ENCODE results near the gene TRPV4. TPM values are rescaled to one million over a fixed set of nuclear protein-coding genes. Genes with fewer than 3 reads are reported as not detected.

Gene TRPV4
- total and polyA plus RNA-seq, 10 of the 15 experiments (the other 5 are each of a cell fraction or from before 2014, with no cell fraction given), result not detected

GRCh38 chr12:109741970-109742703, 91.1 kb downstream of the TRPV4 start:
- Histone ChIP-seq H3K79me2 (ENCODE audit: control insufficient read depth, insufficient read depth, low read length) (no peaks in the 10 kb centered on the region), H2AFZ (ENCODE audit: control insufficient read depth, low read depth, low read length) (no peak overlapping the region), H3K4me3 (no peak overlapping the region), H3K36me3 (ENCODE audit: control insufficient read depth in 2 of 2, insufficient read depth in 2 of 2, low read length in 1 of 2) (no peaks in the 10 kb centered on the region), H3K9ac (ENCODE audit: control insufficient read depth, insufficient read depth, low read length) (no peak overlapping the region), H4K20me1 (ENCODE audit: control insufficient read depth, insufficient read depth) (no peaks in the 10 kb centered on the region), H3K4me1 (ENCODE audit: control insufficient read depth, insufficient read depth, low read length) (no peaks in the 10 kb centered on the region), H3K27ac (ENCODE audit: control insufficient read depth, insufficient read depth) (no peak overlapping the region), H3K9me3 (replicated peaks; ENCODE audit: control insufficient read depth, insufficient read depth, low read length) (no peaks in the 10 kb centered on the region), H3K27me3 (replicated peaks in 1 of 2; ENCODE audit: control insufficient read depth in 2 of 2, insufficient read depth in 2 of 2, low read length in 1 of 2) (no peaks in the 10 kb centered on the region; a peak in 3 of 4 replicates), H3K4me2 (ENCODE audit: control insufficient read depth, insufficient read depth) (no peak overlapping the region)
- RAD21 ChIA-PET (ENCODE audit: unreplicated experiment), result no interaction called here
- intact Hi-C loops (cut with micrococcal nuclease; ENCODE audit: unreplicated experiment), result no loop called here
- SMC1A ChIA-PET (ENCODE audit: uncharacterized antibody, unreplicated experiment), result interaction anchor here (0.7 kb wide), 1 partner anchor 316 kb away, joined by 4 read pairs; no protein-coding TSS in a partner anchor
- POLR2A ChIA-PET, result interaction anchor here (0.5 kb wide), 1 partner anchor 883 kb away, joined by 4 read pairs; no protein-coding TSS in a partner anchor
- 40% methylated on average over 14 of the region's 14 CpGs for WGBS (ENCODE audit: insufficient coverage, insufficient replicate concordance, low lambda C conversion rate, missing lambda C conversion rate)
- ATAC-seq (no peak), FAIRE-seq (no peak), DNase-seq (ENCODE audit: low read depth, low spot score) (no peak)
- CTCF ChIA-PET, result no interaction called here
- in situ Hi-C loops (cut with MboI), result no loop called here
- no TSS peak for BruUV-seq (replicated peaks)
- no peak for TF ChIP-seq HCFC1 (IDR thresholded peaks at IDR 0.05; ENCODE audit: low read length)
- TF ChIP-seq TCF12 (IDR thresholded peaks at IDR 0.05; ENCODE audit: low read depth, low read length), result no peak

GRCh38 chr12:109741286-109741969, 91.8 kb downstream of the TRPV4 start:
- Histone ChIP-seq H3K4me3 (no peak overlapping the region), H3K79me2 (ENCODE audit: control insufficient read depth, insufficient read depth, low read length) (no peaks in the 10 kb centered on the region), H3K9ac (ENCODE audit: control insufficient read depth, insufficient read depth, low read length) (no peak overlapping the region), H3K36me3 (ENCODE audit: control insufficient read depth in 2 of 2, insufficient read depth in 2 of 2, low read length in 1 of 2) (no peaks in the 10 kb centered on the region), H2AFZ (ENCODE audit: control insufficient read depth, low read depth, low read length) (no peak overlapping the region), H3K27me3 (replicated peaks in 1 of 2; ENCODE audit: control insufficient read depth in 2 of 2, insufficient read depth in 2 of 2, low read length in 1 of 2) (no peaks in the 10 kb centered on the region; a peak in 3 of 4 replicates), H3K4me2 (ENCODE audit: control insufficient read depth, insufficient read depth) (no peak overlapping the region), H4K20me1 (ENCODE audit: control insufficient read depth, insufficient read depth) (no peaks in the 10 kb centered on the region), H3K4me1 (ENCODE audit: control insufficient read depth, insufficient read depth, low read length) (no peaks in the 10 kb centered on the region), H3K9me3 (replicated peaks; ENCODE audit: control insufficient read depth, insufficient read depth, low read length) (no peaks in the 10 kb centered on the region), H3K27ac (ENCODE audit: control insufficient read depth, insufficient read depth) (no peak overlapping the region)
- no peak for FAIRE-seq
- intact Hi-C loops (cut with micrococcal nuclease; ENCODE audit: unreplicated experiment) (no loop called here), in situ Hi-C loops (cut with MboI) (no loop called here)
- ChIA-PET POLR2A (no interaction called here), RAD21 (ENCODE audit: unreplicated experiment) (no interaction called here), CTCF (interaction anchor here (0.6 kb wide), 1 partner anchor 1294 kb away, joined by 3 read pairs; no protein-coding TSS in a partner anchor), SMC1A (ENCODE audit: uncharacterized antibody, unreplicated experiment) (no interaction called here)
- BruUV-seq (replicated peaks), result no TSS peak
- WGBS (ENCODE audit: insufficient coverage, insufficient replicate concordance, low lambda C conversion rate, missing lambda C conversion rate), result 2% methylated on average over 4 of the region's 4 CpGs
- no peak for DNase-seq (ENCODE audit: low read depth, low spot score)
- ATAC-seq, result no peak
- TF ChIP-seq RELA (IDR thresholded peaks at IDR 0.05; ENCODE audit: borderline replicate concordance, partially characterized antibody), result no peak
- TF ChIP-seq KDM1A (IDR thresholded peaks at IDR 0.05; ENCODE audit: borderline replicate concordance), result no peak
- no peak for TF ChIP-seq FOXK2 (IDR thresholded peaks at IDR 0.05)
- no peak for TF ChIP-seq PAX5 (IDR thresholded peaks at IDR 0.05; ENCODE audit: borderline replicate concordance, low read depth, low read length)
- no peak for TF ChIP-seq SUZ12 (IDR thresholded peaks at IDR 0.05; ENCODE audit: unreplicated experiment)
- TF ChIP-seq RCOR1 (conservative IDR thresholded peaks at IDR 0.05; ENCODE audit: low read depth, low read length), result no peak
- TF ChIP-seq MTA2 (IDR thresholded peaks at IDR 0.05; ENCODE audit: low read depth), result no peak
- no peak for TF ChIP-seq POLR2AphosphoS2 (IDR thresholded peaks at IDR 0.05; ENCODE audit: low read depth, low read length)
- no peak for TF ChIP-seq BACH1 (IDR thresholded peaks at IDR 0.05; ENCODE audit: borderline replicate concordance)
- no peak for TF ChIP-seq ZBTB33 (IDR thresholded peaks at IDR 0.05)
- no peak for TF ChIP-seq USF2 (IDR thresholded peaks at IDR 0.05; ENCODE audit: borderline replicate concordance, low read depth, low read length)
- TF ChIP-seq ZBED1 (IDR thresholded peaks at IDR 0.05; ENCODE audit: borderline replicate concordance), result no peak
- no peak for TF ChIP-seq YBX1 (IDR thresholded peaks at IDR 0.05)

All from GM12878 (cell line).